Left ventricle myocardium superior (tissue), 1 donor: Measurements from ENCODE around the gene SLC7A14. TPM values are rescaled to one million over a fixed set of nuclear protein-coding genes. Genes with fewer than 3 reads are reported as not detected.

Source experiments
- ATAC-seq: fragments of 200-7000 bp; cut with Tn5 transposase; one replicate; pipeline ENCODE4 v1.9.1; 2020; ENCODE audit warnings: mild to moderate bottlenecking, moderate library complexity
- DNase-seq: peaks from one replicate; pipeline ENCODE4 v3.0.0-alpha.2; 2020
- intact Hi-C: fragments of 100-400 bp; cut with micrococcal nuclease; formaldehyde crosslinking; loops from one replicate; pipeline ENCODE4 v1.11.0; 2022
- total RNA-seq: library from RNA; stranded (reverse); fragmentation: NEBNext Ultra II Directional; extraction: Animal tissue kit (Norgen Biotek cat#: 25700); gene quantifications from one replicate; pipeline ENCODE4 v1.2.1, GENCODE V29; 2021
- donor health status: DM: no; HTN: yes; CAD: no; lungs with severe emphysema.

SLC7A14 gene
- total RNA-seq, 1 donor from 2014 or later: not detected

DNA sequence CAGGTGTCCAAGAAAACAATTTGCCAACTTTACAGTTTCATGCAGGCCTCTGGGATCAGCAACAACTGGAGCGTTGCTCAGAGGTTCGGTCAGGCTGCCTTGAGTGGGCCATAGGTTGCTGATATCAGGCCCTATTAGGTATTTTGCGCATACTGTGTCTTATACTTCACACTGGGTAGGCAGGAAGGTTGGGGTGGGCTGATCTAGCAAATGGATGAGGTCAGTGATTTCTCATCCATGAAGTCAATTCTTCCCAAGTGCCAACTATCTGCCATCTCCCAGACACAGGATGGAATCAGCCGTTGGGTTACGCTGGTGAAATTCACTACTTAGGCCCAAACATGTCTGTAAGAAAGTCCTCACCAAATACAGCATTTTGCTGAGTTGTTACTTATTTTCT, 77.6 kb downstream of the SLC7A14 start:
- intact Hi-C loops: no loop called here
- ATAC-seq (no peak), DNase-seq (no peak)

DNA sequence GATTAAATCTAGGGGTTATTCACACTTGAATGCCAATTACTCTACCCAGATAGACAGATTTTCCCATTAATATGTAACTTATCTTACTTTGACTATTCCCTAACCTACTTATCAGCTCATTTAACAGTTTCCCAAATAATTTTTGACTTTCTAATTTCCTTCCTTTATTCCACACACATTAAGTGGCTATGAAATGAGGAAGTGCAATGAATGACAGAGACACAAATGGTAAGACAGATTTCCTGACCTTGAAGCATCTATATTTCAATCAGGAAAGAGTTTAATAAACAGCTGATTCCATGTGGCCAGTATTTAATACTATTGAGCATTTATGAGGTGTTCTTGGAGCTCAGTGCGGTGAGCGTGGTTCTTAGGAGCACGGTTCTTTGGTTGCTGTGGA, 78.8 kb downstream of the SLC7A14 start:
- no peak for DNase-seq
- ATAC-seq: no peak
- intact Hi-C loops: no loop called here

DNA sequence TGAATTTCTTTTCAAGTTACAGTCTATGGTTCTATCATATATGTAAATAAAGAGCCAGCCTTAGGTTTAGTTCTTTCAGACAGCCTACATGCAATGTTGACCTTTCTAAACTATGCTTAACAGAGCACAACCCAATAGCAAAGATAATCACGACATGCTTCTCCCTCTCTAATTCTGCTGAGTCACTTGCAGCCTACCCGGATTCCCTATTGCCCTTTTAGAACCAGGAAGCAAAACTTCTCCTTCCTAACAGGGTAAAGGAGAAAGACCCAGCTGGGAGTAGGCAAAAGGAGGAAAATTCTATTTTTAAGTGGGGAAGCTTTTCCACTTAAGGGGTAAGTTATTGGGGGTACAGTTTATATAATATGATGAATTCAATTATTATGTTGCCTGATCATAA, 79.3 kb downstream of the SLC7A14 start:
- DNase-seq: no peak
- no peak for ATAC-seq
- intact Hi-C loops: no loop called here

DNA sequence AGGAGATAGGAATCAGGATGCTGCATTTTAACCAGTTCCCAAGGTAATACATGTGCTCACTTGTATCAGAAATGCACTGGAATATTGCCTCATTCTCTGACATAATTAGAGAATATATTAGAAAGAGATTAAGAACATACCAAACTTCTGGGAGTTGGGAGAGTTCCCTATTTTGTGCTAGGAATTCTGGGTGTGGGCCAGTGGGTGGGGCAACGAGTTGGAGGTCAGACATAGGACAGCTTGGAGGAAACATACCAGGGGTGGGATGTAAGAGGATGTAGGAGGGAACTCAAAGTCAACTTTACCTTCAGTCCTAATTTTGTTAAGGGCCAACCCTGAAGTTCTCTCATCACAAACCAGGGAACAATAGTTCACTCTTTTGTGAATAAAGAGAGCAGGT, 83.6 kb downstream of the SLC7A14 start:
- intact Hi-C loops: no loop called here
- ATAC-seq (peak; percentile 56), DNase-seq (no peak)

DNA sequence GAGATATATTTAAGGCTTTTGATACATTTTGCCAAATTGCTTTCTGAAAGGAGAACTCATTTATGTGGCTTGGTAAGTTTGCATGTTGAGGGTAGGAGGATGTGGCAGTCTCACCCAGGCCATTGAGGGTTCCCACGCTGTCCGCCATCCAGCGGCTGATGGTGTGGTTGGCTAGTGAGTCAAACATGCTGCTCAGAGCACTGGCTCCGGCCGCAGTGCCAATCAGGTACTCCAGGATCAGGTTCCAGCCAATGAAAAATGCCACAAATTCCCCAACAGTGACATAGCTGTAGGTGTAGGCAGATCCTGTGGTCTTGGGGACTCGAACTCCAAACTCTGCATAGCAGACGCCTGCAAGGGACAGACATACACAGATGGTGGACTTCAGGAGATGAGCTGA, 84.9 kb downstream of the SLC7A14 start:
- ATAC-seq: no peak
- no peak for DNase-seq
- intact Hi-C loops: no loop called here

DNA sequence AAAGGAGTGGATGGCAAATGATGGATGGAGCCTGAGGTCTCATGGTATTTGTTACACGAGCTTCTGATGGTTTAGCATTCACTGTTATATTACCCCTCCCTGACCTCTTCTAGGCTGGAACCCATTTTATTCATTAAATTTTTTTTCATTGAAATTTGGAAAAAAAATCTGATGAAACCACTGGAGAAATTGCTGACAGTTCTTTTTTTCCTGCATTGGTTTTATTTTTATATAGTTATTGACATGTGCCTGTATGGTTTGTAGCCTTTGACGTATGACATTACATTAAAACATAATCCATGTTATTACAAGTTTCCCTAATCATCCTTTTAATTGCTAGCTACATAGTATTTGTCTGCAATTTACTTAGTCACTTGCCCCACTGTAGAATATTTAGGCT, 85.4 kb downstream of the SLC7A14 start:
- no peak for ATAC-seq
- intact Hi-C loops: no loop called here

DNA sequence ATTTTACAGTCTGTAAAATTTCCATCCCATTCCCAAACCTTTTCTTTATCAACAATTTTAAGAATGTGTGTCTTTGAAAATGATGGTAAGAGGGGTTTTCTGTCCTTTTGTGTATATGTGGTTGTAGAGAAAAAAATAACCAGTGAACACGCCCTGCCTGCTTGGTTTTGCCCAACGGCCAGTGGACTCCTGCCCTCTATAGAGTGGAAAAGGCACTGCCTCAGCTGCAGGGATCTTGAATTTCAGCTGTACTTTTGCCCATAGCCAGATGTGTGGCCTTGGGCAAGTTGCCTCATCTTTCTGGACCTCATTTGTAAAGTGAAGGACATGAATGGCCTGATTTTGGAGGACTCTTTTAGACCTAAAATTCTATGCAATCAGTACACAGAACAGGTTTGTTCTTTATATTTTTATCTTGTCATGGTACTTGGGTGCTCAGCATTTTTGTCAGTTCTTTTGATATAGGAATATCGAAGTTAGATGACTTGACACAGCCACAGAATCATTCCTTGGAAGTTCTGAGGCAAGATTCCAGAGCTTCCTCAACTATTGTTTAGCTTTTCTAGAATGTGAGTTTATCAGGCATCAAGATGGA, 86.2 kb downstream of the SLC7A14 start:
- no peak for DNase-seq
- ATAC-seq: peak; percentile 55
- intact Hi-C loops: no loop called here

More for the DNA sequence above, 85.4 kb downstream of the SLC7A14 start:
- no peak for DNase-seq

DNA sequence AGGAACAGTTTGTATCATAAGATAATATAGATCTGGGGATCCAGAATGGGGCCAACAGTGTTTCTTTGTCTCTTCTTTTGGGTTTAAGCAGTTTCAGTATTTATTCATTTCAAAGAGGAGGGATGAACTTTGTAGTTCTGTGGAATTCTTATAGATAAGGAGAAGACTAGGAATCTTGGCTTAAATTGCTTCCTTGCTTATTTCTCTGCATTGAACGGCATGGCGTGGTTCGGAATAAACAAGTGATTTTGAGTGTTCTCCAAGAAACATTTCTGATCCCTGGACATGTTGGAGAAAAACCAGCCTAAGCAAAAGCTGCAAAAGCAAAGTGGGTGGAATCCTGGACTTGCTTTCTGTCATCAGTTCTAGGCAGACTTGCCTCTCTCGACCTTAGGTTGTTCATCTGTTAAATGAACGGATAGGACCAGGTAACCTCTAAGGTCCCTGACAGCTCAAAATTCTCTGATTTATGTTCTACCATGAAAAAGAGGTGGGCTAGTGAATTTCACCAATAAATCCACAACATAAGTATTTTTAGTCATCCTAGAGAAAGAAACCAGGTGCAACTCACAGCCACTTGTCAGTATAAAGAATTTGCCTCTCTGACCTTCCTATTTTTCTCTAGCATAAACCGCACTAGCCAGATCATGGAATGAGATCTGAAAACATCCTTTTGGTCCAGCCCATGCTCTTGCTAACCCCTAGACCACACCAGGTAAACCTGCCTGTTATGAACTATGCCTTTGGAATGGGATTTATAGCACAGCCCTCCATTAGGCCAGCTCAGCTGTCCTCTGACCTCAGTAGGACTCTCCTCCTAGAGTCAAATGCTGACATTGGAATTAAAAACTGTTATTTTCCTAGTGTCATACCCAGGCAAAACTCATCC, 88.4 kb downstream of the SLC7A14 start:
- ATAC-seq (no peak), DNase-seq (no peak)
- intact Hi-C loops: no loop called here

DNA sequence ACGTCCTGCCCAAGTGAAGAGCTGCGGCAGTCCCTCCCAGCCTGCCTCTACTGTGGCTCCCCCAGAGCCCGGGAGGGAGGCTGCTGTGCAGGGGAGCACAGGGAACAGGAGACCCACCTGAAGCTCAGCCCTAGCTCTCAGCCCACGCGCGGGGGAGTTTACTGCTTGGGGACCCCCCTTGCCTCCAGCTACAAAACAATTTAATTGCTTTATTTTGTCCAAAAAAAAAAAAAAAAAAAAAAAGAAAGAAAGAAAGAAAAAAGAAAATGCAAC, 89.1 kb downstream of the SLC7A14 start:
- ATAC-seq: no peak
- no peak for DNase-seq
- intact Hi-C loops: no loop called here

DNA sequence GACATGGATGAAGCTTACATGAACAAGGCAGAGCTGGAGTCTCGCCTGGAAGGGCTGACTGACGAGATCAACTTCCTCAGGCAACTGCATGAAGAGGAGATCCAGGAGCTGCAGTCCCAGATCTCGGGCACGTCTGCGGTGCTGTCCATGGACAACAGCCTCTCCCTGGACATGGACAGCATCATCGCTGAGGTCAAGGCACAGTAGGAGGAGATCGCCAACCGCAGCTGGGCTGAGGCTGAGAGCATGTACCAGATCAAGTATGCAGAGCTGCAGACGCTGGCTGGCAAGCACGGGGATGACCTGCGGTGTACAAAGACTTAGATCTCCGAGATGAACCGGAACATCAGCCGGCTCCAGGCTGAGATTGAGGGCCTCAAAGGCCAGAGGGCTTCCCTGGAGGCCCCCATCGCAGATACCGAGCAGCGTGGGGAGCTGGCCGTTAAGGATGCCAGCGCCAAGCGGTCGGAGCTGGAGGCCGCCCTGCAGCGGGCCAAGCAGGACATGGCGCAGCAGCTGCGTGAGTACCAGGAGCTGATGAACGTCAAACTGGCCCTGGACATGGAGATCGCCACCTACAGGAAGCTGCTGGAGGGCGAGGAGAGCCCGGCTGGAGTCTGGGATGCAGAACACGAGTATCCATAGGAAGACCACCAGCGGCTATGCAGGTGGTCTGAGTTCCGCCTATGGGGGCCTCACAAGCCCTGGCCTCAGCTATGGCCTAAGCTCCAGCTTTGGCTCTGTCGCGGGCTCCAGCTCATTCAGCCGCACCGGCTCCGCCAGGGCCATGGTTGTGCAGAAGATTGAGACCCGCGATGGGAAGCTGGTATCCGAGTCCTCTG, 89.6 kb downstream of the SLC7A14 start:
- ATAC-seq (no peak), DNase-seq (no peak)
- intact Hi-C loops: no loop called here

DNA sequence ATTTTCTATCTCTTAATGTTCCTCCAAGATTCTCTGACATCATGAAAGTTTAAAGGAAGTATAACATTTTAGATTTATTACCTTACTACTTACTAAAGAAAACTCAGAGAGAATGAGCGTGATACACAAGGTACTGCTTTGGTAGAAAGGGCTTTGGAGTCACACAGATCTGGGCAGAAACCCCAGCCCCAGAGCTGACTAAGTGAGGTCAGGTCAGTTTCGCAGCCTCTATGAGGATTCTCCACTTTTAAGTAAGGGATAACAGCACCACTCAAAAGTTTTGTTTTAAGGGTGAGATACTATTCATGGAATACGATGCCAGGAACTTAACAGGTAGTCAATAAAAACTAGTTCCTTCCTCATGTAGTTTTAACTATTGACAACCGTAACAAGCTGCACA, 91.1 kb downstream of the SLC7A14 start:
- DNase-seq: no peak
- no peak for ATAC-seq
- intact Hi-C loops: no loop called here

DNA sequence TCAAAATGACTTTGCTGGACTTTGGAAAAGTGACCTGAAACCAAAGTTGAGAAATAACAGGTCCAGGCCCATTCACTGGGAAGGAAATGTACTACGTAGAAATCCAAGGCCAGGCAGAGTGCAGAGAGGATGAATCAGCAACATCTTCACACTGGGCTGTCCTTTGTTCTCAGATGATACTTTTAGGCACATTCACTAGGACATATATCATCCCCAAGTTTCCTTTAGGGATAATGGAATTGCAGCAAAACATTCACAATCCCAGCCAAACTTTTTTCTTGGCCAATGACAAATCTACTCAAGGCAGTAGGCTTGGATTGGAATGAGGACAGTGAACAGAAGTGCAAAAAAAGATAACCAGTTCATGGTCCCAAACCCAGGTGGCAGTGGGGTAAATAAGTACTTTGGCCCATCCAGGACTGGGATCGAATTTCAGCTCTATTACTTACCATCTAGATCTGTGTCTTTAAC, 92.1 kb downstream of the SLC7A14 start:
- ATAC-seq (no peak), DNase-seq (no peak)
- intact Hi-C loops: no loop called here

DNA sequence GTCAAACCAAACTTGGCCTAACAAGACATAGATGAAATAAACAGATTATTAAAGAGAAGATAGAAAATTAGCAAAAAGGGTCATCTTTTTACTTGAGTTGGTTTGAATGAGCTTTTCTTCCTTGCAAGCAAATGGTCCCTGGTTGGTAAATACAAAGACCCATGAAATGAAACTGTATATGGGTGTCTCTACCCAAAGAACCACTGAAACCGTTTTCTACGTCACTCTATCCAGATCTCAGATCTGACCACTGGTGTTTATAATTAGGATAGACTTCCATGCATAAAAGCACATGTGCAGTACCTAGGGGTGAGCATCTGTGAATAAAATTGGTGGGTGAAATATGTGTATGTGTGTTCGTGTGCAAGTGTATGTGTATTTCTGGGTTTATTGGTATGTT, 94.0 kb downstream of the SLC7A14 start:
- DNase-seq (no peak), ATAC-seq (no peak)
- intact Hi-C loops: no loop called here

DNA sequence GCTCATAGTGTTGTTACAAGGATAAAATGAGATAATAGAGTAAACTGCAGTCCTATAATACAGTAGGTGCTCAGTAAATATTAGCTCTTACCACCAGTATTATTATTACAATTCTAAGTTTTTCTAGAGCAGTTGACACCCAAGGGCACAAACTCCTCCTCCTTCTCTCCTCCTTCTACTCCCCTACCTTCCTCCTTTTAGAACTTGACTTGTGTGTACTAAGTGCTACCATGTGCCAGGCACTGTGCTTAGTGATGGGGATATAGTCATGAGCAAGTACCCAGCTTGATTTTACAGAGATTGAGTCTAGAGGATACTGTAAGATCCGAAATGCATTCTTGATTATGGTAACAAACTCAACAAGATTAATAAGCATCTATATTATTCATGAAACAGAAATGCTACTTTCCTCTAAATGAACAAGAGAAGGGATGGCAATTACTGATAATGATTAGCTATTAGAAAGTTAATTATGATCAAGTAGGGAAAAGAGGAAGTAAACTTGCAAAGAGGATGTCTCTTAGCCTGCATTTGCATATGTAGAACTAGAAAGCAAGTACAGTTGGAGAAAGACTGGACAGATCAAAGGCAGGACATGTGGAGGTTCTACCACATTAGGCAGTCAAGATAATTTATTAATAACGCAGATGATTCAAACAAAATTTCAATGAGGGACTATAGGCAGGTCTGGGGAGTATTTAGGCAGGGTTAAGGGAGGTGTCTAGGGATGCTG, 94.9 kb downstream of the SLC7A14 start:
- ATAC-seq: no peak
- DNase-seq: no peak
- intact Hi-C loops: no loop called here

DNA sequence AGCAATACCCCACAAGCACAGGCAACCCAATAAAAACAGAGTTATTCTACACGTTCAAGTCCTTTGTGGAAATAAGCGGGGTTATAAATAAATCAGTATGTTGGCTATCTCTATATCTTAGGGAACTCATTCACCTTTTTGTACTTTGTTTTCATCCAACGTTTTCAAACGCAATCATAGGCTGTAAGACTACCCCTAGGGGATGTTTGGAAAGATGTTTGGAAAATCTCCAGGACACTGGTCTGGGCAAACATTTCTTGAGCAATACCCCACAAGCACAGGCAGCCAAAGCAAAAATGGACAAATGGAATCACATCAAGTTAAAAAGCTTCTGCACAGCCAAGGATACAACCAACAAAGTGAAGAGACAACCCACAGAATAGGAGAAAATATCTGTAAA, 97.1 kb downstream of the SLC7A14 start:
- DNase-seq (no peak), ATAC-seq (no peak)
- intact Hi-C loops: no loop called here

DNA sequence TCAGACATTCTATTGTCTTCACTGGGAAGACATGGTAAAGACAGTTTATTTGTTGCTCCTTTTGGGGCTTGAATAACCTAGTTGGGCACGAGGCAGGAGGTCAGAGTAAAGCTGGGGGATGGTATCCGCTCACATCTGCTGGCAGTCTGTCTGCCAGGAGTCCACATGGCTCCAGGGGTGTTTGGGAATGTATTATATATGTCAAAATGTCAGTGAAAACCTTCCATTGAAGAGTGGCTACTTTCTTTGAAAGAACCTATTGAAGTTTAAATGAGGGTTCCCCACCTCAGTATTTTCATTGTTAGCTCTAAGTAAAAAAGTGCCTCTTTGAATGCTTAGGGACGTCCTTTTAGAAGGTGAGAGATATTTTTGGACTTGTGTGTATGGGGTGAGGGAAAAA, 98.8 kb downstream of the SLC7A14 start:
- intact Hi-C loops: no loop called here
- DNase-seq (no peak), ATAC-seq (no peak)

DNA sequence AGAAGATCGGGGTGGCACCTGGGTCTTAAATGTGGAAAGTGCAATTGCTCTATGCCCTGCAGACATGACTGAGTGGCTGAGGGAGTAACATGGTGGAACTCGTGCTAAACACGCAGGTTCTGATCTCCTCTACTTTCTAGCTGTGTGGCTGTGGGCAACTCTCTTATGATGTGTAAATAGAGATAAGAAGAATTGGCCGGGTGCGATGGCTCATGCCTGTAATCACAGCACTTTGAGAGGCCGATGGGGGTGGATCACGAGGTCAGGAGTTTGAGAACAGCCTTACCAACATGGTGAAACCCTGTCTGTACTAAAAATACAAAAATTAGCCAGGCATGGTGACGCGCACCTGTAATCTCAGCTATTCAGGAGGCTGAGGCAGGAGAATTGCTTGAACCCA, 99.5 kb downstream of the SLC7A14 start:
- DNase-seq (no peak), ATAC-seq (no peak)
- intact Hi-C loops: no loop called here

DNA sequence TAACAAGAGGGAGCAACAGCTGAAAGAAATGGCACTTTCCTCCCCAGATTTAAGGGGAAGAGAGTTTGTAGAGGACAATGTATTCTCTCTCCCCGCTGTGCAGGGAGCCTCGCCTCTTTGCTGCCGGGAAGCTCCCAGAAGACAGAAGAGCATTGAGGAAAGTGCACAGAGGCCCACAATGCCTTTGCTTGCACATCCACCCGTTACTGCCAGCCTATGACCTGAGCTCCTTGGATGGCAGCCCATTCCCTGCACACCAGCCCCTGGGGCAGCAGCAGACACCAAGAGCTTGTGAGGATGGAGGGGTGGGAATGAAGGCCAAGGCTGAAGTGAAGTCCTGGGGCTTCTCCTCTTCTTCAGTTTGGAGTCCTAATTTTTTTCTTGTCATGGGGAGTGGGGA, 100.2 kb downstream of the SLC7A14 start:
- ATAC-seq (no peak), DNase-seq (no peak)
- intact Hi-C loops: no loop called here

DNA sequence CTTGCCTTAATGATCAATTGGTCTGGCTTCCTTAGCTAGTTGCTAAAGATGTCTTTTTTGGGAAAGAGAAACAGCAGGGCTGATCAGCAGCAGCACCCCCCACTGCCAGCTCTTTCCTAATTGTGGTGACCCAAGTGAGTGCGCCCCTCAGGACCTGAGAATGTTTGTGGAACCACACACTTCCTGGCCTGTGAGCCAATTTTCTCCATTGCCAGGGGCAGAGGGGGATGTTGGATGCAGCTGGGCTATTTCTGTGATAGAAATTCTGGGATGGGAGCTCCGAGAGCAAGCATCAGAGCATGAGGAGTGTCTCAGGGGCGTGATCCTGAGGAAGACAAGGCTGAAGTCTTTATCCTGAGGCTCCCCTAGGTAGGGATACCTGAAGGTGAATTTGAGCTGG, 100.6 kb downstream of the SLC7A14 start:
- intact Hi-C loops: no loop called here
- ATAC-seq (no peak), DNase-seq (no peak)

DNA sequence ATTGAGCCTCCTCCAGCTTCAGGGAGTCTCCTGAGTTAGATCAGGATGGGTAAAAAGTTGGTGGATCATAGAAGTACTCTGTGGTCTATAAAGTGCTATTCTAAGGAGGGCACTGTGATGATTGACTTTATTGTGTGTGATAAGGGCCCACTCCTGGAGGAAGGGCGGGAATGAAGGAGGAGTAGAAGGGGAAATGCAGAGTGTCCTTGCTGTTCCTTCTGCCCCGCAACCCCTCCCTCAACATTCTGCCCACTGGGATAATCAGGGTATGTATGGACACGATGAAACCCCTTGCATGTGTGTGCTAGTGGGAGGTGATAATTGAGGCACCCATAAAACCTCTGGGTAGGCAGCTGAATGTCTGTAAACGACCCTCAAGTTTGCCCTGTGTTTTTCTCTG, 101.0 kb downstream of the SLC7A14 start:
- ATAC-seq: no peak
- DNase-seq: no peak

More for the DNA sequence above, 101.0 kb downstream of the SLC7A14 start:
- intact Hi-C loops: no loop called here
